Vagina (tissue), 2 donors: Measurements from ENCODE around the gene TTLL9. TPM values are rescaled to one million over a fixed set of nuclear protein-coding genes. Genes with fewer than 3 reads are reported as not detected.
A peak's percentile ranks its signal among the peaks of the same experiment; 100 is the strongest.

Experiments
- DNase-seq, 2 donors: peaks; one replicate each; pipeline ENCODE4 v3.0.0-alpha.2; 2017; ENCODE audit errors: extremely low spot score in 2 of 2
- H3K27ac ChIP-seq: fragments of 200-600 bp; sonication (generic); one replicate; pipeline ENCODE4 v1.5.1; 2019
- H3K27me3 ChIP-seq: fragments of 200-600 bp; sonication (generic); one replicate; pipeline ENCODE4 v1.5.1; 2019
- H3K36me3 ChIP-seq, 2 donors: fragments of 200-600 bp; sonication (generic); one replicate each; pipeline ENCODE4 v1.5.1; 2017 to 2019
- H3K4me1 ChIP-seq: fragments of 200-600 bp; sonication (generic); one replicate; pipeline ENCODE4 v1.5.1; 2019
- H3K4me3 ChIP-seq, 2 donors: fragments of 200-600 bp; sonication (generic); 1 replicate in 1 of 2; 2 replicates in 1 of 2; pipeline ENCODE4 v1.5.1; 2016 to 2019
- H3K9me3 ChIP-seq: fragments of 200-600 bp; sonication (generic); one replicate; pipeline ENCODE4 v1.5.1; 2019
- CTCF ChIP-seq, 3 experiments: fragments of 450-650 bp in 2 of 3; fragments of 200-600 bp in 1 of 3; sonication (generic) in 1 of 3; IDR thresholded peaks; one replicate each; pipeline ENCODE4 v1.5.1; 2017 to 2019; ENCODE audit warnings: antibody characterized with exemption in 3 of 3, mild to moderate bottlenecking in 2 of 3, moderate library complexity in 2 of 3
- POLR2A ChIP-seq, 2 donors: fragments of 450-650 bp; IDR thresholded peaks; one replicate each; pipeline ENCODE4 v1.6.1; 2017; ENCODE audit warnings: antibody characterized with exemption in 2 of 2, mild to moderate bottlenecking in 2 of 2, moderate library complexity in 2 of 2
- POLR2AphosphoS5 ChIP-seq, 2 donors: sonication (generic); formaldehyde crosslinking; IDR thresholded peaks; one replicate each; pipeline ENCODE4 v1.9.0; 2017; ENCODE audit warnings: antibody characterized with exemption in 2 of 2, mild to moderate bottlenecking in 2 of 2, low read depth in 1 of 2; ENCODE audit not compliant: insufficient read depth in 1 of 2
- intact Hi-C: fragments of 100-400 bp; cut with DNase I; formaldehyde crosslinking; loops from one replicate; pipeline ENCODE4 v1.15.1; 2023
- total RNA-seq: library from RNA; depleted of rRNA; stranded (reverse); fragments of >200 nt; gene quantifications from one replicate; pipeline ENCODE4 v1.2.3, GENCODE V29; 2016

The TTLL9 gene
- total RNA-seq, 1 donor from 2014 or later = not detected

GRCh38 chr20:31949877-31950646 lies 79.6 kb downstream of the TTLL9 start:
- intact Hi-C loops = loop anchor here (5.0 kb wide), 2 partner anchors 98 to 113 kb away; no protein-coding TSS in a partner anchor
- TF ChIP-seq POLR2AphosphoS5 (IDR thresholded peaks at IDR 0.05; ENCODE audit: insufficient read depth in 1 of 2, low read depth in 1 of 2) (no peak), POLR2A (IDR thresholded peaks at IDR 0.05) (no peak), CTCF (IDR thresholded peaks at IDR 0.05) (no peak)
- Histone ChIP-seq H3K36me3 (peaks cover 0 to 44% of the 10 kb centered on the region in 2 donors), H3K27me3 (no peaks in the 10 kb centered on the region), H3K27ac (no peak overlapping the region), H3K9me3 (no peaks in the 10 kb centered on the region), H3K4me3 (no peak overlapping the region), H3K4me1 (peaks cover 22% of the 10 kb centered on the region)
- no peak for DNase-seq

DNA sequence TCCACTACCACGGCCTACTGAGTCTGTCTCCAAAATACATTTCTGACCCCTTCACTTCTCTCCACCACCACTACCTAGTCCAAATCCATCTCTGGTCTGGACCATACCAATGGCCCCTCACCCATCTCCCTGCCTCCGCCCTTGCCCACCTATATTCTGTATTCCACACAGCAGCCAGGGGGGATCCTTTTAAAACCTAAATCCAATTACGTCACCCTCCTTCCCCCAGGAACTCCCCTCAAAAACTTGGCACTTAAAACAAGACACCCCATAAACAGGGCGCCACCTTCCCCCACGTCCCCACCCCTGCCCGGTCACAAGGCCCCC lies 80.7 kb downstream of the TTLL9 start:
- H3K27ac ChIP-seq = peak overlapping the region; percentile 23
- DNase-seq = no peak
- TF ChIP-seq CTCF (IDR thresholded peaks at IDR 0.05) (no peak), POLR2A (IDR thresholded peaks at IDR 0.05) (no peak), POLR2AphosphoS5 (IDR thresholded peaks at IDR 0.05; ENCODE audit: insufficient read depth in 1 of 2, low read depth in 1 of 2) (no peak)
- H3K4me3 ChIP-seq = peak overlapping the region; percentile 90 to 94
- H3K9me3 ChIP-seq = no peaks in the 10 kb centered on the region
- peaks cover 0 to 34% of the 10 kb centered on the region in 2 donors for H3K36me3 ChIP-seq
- intact Hi-C loops = loop anchor here (5.0 kb wide), 2 partner anchors 99 to 114 kb away; no protein-coding TSS in a partner anchor
- H3K27me3 ChIP-seq = no peaks in the 10 kb centered on the region
- H3K4me1 ChIP-seq = peaks cover 22% of the 10 kb centered on the region

- Histone ChIP-seq H3K27me3 (no peaks in the 10 kb centered on the region), H3K4me1 (peaks cover 22% of the 10 kb centered on the region), H3K4me3 (peak within 1 kb of the TSS; percentile 90 to 94), H3K27ac (peak within 1 kb of the TSS; percentile 23), H3K36me3 (peaks cover 0 to 28% of the 10 kb centered on the region in 2 donors), H3K9me3 (no peaks in the 10 kb centered on the region)
- peak; percentile 88 to 97 for TF ChIP-seq POLR2AphosphoS5 (IDR thresholded peaks at IDR 0.05; ENCODE audit: insufficient read depth in 1 of 2, low read depth in 1 of 2)
- TF ChIP-seq CTCF (IDR thresholded peaks at IDR 0.05) = peak; percentile 87 to 97 (median 91)
- no peak for TF ChIP-seq POLR2A (IDR thresholded peaks at IDR 0.05)
- DNase-seq = peak in 1 of 2 donors; percentile 90
- intact Hi-C loops = loop anchor here (5.0 kb wide), 2 partner anchors 99 to 114 kb away; no protein-coding TSS in a partner anchor
These were observed 81.4 kb downstream of the TTLL9 start, which contains the start of gene PDRG1 for GRCh38 chr20:31951530-31952453. PDRG1 (minus strand) TSS chr20:31952046; CDS start chr20:31951961, 85 bp downstream.

DNA sequence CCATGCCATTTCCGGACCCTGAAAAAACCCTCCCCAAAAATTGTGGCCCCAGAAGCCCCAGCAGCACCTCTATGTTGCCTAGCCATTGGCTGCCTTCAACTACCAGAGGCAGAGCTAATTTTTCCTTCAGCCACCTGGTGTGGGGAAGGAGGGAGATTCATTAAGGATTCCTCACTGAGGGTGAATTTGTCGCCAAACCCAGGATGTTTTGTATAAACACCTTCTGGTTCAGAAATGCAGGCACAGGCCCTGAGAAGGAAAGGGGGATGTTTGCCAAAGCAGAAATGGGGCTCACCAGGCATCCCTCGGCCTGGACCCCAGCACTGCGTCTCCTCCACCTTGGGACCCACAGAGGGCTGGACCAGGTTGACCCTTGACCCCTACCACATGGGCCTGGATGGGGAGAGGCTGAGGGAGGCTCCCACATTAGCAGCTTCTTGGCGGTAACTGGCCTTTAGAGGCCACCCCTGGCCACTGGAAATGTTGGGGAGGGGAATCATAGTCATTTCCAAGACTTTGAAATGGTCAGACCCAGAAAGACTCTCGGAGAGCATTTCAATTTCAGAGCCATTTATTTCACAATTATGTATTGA lies 83.2 kb downstream of the TTLL9 start:
- no peak for TF ChIP-seq POLR2A (IDR thresholded peaks at IDR 0.05)
- TF ChIP-seq POLR2AphosphoS5 (IDR thresholded peaks at IDR 0.05; ENCODE audit: insufficient read depth in 1 of 2, low read depth in 1 of 2) = no peak
- no peak for TF ChIP-seq CTCF (IDR thresholded peaks at IDR 0.05)
- Histone ChIP-seq H3K36me3 (peaks cover 0 to 9% of the 10 kb centered on the region in 2 donors), H3K4me1 (peaks cover 22% of the 10 kb centered on the region), H3K4me3 (no peak overlapping the region), H3K27me3 (no peaks in the 10 kb centered on the region), H3K9me3 (no peaks in the 10 kb centered on the region), H3K27ac (no peak overlapping the region)
- intact Hi-C loops = loop anchor here (5.0 kb wide), 2 partner anchors 101 to 116 kb away; no protein-coding TSS in a partner anchor
- no peak for DNase-seq
